ENCODE measurements around the gene CHID1.

Gene CHID1

DNA sequence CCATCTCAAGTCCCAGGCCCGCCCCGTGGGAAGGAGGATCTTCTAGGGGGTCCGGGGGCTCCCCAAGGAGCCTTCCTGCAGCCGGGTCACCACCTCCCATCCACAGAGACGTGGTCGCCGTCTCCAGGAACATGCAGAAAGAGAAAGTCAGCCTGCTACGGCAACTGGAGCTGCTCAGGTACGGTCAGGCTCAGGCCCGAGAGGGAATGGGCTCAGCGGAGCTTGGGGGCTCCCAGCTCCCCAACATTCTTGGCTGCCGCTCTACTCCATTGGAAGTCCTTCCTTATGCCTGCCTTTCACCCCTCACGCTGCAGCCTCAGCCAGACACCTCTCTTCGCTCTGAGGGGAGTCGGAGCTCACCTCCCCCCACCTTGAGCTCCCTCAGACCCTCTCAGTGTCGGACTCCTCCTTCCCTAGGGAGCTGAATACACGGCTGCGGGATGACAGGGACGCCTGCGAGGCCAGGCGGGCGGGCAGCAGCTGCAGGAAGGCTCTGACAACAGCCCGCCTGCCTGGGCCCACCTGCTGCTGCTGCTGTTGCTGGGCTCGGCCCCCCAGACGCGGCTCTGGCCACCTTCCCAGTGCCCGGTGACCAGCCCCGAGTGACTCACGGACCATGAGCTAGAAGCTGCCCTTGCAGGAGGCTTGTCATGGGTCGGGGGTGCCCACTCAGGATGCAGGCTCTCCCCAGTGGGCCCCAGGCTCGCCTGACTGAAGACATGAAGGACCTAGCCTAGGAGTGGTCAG, 79.3 kb downstream of the CHID1 start:
- DNase-seq: no peak

DNA sequence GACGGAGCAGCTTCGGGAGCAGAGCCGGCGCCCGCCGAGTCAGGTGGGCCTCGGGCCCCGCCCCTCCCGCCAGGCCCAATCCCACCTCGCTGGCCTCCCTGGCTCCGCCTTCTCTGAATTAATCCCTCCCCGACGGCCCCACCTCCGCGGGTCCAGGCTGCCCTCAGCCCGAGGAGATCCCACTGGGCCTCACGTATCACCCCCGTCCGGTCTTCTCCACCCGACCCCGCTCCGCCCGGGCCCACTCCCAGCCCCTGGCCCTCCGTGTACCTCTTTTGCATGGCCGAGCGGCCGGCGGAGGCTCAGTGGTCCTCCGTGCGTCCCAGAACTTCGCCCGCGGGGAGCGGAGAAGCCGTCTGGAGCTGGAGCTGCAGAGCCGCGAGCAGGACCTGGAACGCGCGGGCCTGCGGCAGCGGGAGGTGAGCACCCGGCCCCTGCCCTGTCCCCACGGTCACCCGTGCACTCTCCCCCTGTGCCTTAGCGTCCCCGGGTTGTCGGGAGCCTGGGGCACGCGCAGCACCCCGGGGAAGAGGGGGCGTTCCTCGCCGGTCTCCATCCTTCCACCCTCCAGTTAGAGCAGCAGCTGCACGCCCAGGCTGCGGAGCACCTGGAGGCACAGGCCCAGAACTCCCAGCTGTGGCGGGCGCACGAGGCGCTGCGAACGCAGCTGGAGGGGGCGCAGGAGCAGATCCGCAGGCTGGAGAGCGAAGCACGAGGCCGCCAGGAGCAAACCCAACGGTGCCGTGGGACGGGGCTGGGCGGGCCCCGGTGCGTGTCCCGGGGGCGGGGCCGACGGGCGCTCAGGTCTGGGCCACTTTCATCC, 80.1 kb downstream of the CHID1 start:
- DNase-seq: peak; percentile 67

DNA sequence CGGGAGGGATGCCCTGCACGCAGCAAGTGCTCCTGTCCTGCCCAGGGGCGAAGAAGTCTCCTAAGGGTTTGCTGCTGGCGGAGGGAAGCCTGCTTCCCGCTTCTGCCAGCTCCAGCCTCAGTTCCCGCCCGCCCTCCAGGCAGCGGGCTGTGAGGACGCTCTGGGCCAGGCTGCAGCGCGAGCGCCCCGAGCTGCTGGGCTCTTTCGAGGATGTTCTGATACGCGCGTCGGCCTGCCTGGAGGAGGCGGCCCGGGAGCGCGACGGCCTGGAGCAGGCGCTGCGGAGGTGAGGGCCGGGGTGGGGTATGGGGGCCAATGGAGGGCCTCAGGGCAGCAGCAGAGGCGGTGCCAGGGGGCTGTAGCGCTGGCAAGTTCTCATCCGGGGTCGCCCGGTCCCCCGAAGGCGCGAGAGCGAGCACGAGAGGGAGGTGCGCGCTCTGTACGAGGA, 80.7 kb downstream of the CHID1 start:
- DNase-seq: no peak

DNA sequence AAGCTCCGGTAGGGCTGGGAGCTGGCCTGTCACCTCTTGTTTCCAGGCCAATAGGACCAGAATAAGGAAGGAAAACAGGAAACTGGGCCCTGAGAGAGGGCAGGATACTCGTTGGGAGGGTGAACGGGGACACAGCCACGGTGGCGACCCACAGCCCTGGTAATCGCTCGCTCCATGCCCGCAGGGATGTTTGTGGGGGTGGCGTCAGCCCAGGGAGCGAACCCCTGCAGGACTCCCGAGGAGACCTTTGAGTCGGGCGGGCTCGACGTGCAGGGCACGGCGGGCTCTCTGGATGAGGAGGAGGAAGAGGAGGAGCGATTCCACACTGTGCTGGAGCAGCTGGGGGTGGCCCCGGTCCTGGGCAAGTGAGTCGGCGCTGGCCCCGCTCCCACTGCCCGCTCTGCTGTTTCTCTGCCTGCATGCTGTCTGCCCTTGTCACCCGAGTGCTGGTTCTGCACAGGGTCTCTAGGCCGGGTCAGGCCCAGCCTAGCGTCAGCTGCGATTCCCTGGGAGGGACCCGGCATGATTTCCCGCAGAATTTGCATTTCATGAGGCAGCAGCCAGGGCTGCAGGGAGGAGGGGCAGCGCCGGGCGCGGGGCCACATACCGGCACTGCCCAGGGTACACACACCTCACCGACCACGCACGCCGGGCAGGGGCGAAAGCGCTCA, 81.3 kb downstream of the CHID1 start:
- DNase-seq: no peak

DNA sequence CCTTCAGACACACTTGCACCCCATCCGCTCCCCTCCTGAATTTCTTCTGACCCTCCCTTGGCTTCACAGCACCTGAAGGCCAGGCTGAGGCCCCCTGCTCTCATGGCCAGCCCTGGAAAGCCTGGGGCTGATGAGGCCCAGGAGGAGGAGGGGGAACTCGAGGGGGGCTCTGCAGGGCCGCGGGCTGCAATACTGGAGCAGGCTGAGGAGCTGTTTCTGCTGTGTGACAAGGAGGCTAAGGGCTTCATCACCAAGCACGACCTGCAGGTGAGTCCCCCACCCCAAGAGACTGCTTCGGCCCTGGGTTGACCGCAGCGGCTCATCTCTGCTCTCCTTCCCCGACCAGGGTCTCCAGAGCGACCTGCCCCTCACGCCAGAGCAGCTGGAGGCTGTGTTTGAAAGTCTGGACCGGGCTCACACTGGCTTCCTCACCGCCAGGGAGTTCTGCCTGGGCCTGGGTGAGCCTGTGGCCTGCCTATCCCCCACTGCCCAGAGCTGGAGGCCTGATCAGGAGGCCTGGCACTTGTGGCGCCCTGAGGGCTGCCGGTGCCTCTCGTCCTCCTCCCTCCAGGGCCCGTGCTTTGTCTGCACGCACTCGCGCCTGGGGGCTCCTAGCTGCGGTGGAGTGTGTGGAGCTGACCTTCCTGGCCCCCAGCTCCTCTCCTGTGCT, 82.0 kb downstream of the CHID1 start:
- DNase-seq: no peak

DNA sequence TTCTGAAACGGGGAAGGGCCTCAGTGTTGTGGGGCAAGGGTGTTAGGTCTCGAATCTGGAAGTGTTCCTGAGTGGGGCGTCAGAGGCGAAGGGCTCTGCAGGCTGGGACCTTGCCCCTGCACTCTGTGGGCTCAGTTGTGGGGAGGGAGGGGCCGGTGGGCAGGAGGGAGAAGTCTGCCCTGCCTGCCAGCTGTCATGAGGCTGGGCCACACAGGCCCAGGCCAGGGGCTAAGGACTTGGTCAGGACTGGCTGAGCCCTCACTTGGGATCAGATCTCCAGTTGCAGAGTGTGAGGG, 82.8 kb downstream of the CHID1 start, which contains the start of gene CRACR2B:
Gene CRACR2B (plus strand): TSS at position 23 of the 296 bp plus-strand sequence. CDS start 689 bp downstream, outside the sequence.
- DNase-seq: no peak

DNA sequence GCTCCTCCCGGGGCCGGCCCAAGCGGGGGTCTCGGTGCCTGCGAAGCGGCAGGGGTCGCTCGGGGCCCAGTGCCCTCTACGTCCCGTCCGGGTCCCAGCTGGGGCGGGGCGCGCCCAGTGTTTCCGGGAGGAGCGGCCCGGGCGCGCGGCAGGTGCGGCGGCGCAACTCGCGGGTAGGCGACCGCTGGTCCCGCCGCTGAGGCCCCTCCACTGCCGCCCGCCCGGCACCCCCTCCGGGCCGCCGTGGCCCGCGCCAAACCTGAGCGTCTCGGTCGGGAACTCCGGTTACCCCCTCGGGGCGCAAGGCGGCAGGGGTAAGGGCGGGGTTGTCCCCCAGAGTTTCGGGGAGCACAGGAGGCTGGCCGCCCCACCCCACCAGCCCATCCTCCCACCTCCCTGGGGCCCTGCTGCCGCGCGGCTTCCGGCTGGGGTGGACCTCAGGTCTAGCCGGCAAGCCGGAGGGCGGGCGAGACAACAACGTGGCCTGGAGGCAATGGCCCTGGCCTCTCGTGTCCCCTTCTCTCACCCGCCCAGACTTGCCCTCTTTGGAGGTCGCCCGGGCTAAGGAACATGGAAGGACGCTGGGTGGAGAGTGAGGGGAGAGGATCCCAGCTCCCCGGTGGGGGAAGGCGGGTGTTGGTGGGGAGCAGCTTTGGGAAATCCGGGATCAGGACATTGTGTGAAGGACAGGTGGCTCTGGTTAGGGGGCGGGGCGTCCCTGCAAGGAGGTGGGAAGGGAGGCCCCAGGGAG, 83.3 kb downstream of the CHID1 start:
- no peak for DNase-seq

DNA sequence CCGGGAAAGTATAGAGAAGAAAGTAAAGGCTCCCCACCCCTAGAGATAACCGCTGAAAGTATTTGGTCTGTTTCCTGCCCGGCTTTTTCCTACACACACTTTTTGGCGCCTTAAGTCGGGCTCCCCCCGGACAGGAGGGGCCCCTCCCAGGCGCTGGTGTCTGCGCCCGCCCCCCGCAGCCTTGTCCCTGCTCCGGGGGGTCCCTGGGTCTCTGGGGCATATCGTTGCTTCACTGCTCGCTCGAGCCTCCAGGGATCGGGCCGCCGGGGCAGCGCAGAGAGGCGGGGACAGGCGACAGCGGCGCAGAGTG, 83.8 kb downstream of the CHID1 start:
- no peak for DNase-seq

DNA sequence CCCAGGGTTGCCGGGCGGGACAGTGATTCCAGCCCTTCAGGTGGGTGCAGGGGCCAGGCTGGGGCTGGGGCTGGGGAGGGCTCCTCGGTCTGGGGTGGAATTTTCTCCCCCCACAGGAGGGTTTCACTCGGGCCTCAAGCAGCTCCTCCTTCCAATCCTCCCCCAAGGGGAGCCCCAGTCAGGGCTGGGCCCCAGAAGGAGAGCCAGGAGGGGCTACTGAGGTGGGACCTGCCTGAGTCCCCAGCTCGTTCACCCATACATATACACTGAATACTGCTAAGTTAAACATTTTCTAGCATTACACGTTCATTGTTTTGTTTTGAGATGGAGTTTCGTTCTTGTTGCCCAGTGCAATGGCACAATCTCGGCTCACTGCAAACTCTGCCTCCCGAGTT, 84.4 kb downstream of the CHID1 start:
- DNase-seq: no peak

DNA sequence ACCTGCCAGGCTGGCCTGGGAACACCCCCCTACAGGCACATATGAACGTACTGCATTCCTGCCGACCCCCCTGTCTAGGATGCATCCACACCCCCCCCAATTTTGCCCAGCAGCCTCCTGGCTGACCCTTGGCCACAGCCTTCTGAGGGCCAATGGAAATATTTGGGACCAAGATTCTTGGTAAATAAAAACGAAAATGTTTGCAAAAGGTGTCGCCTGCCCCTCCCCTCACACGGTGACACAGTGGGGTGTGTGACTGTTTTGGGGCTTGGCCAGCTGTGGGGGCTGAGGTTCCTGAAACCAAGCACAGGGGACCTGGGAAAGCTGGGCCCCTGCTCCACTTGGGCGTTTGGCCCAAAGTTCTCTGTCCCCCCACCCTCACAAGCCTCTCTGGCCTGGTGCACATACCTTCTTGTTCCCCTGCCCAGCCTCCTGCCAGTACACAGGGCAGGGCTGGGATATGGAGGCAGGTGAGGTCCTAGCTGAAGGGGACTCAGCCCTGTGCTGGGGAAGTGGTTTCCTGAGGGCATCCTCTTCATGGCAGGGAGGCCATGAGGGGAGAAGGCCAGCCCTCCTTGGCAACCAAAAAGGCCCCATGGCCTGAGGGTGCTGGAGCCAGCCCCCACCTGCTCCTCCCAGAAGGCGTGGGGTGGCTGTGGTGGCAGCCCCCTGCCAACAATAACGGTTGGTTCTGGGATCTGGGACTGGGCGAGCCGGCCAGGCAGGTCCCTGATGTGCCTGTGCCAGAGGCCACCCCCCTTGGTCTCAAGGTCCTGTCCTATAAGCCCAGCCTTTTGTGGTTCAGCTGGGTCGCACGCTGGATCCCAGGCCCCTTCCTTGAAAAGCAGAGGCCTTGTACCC, 85.0 kb downstream of the CHID1 start:
- DNase-seq: no peak

DNA sequence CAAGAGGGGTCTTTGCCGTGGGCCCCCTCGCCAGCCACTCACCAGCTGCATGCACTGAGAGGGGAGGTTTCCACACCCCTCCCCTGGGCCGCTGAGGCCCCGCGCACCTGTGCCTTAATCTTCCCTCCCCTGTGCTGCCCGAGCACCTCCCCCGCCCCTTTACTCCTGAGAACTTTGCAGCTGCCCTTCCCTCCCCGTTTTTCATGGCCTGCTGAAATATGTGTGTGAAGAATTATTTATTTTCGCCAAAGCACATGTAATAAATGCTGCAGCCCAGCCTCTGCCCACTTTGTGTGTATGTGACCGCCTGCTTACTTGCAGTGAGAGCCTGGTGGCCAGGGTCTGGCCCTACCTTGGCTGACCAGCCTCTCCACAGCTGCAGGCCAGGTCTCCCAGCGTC, 85.7 kb downstream of the CHID1 start:
- no peak for DNase-seq

DNA sequence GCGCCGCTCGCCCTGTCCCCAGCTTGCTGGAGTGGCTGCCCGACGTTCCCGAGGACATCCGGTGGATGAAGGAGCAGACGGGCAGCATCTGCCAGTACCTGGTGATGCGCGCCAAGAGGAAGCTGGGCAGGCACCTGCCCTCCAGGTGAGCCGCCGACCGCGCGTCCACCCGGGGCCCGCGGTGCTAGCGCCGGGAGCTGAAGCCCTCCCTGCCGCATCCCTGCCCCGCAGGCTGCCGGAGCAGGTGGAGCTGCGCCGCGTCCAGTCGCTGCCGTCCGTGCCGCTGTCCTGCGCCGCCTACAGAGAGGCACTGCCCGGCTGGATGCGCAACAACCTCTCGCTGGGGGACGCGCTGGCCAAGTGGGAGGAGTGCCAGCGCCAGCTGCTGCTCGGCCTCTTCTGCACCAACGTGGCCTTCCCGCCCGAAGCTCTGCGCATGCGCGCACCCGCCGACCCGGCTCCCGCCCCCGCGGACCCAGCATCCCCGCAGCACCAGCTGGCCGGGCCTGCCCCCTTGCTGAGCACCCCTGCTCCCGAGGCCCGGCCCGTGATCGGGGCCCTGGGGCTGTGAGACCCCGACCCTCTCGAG, 86.2 kb downstream of the CHID1 start:
- DNase-seq: no peak

DNA sequence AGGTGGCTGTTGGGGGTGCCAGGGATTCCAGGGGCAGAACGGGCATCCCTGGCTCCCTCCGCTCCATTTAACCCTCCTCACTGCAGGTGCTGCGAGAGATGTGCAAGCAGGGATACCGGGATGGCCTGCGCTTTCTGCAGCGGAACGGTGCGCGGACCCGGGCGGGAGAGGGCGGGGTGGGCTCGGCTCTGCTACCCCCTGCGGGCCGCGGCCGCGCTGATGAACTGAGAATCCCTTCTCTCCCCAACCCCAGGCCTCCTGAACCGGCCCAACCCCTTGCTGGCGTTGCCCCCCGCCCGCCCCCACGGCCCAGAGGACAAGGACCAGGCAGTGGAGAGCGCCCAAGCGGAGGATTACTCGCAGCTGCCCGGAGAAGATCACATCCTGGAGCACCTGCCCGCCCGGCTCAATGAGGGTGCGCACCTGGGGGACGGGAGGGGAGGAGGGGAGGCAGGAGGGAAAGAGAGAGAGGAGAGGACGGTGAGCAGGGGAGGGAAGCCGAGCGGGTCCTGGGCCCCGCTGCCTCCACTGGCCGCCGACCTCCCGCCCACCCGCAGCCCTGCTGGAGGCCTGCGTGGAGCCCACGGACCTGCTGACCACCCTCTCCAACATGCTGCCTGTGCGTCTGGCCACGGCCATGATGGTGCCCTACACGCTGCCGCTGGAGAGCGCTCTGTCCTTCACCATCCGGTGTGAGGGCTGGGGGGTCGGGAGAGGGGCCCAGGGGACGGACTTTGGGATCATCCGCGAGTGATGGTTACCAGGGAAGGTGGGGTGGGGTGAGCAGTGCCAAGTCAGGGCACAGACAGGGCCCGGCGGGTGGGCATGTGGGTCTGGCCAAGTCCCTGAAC, 86.9 kb downstream of the CHID1 start:
- DNase-seq: no peak

DNA sequence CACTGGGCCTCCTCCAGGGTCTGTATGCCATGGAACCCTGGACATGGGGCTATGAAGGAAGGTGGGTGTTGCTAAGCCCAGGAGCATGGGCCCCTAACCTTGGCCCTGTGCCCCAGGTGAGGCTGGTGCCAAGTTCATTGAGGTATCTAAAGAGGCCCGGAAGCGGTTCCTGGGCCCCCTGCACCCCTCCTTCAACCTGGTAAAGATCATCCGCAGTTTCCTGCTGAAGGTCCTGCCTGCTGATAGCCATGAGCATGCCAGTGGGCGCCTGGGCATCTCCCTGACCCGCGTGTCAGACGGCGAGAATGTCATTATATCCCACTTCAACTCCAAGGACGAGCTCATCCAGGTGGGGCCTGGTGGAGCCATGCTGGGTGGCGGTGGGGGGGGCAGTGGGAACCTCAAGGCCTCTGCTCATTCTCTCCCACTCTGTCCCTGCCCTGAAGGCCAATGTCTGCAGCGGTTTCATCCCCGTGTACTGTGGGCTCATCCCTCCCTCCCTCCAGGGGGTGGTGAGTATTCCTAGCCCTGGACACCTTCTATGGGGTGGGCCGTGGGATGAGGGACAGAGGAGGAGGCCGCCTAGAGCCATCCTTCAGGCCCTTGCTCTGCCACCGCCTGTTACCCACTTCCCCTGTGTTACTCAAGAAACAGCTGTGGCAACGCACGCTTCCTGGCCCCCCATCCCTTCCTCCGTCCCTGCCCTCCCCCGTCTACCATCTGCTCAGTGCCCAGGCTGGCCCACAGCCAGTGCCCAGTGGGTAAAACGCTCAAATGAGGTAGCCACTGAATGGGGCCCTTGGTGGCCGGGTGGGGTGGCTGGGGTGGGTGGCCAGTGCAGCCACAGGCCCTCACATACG, 88.9 kb downstream of the CHID1 start:
- DNase-seq: no peak

DNA sequence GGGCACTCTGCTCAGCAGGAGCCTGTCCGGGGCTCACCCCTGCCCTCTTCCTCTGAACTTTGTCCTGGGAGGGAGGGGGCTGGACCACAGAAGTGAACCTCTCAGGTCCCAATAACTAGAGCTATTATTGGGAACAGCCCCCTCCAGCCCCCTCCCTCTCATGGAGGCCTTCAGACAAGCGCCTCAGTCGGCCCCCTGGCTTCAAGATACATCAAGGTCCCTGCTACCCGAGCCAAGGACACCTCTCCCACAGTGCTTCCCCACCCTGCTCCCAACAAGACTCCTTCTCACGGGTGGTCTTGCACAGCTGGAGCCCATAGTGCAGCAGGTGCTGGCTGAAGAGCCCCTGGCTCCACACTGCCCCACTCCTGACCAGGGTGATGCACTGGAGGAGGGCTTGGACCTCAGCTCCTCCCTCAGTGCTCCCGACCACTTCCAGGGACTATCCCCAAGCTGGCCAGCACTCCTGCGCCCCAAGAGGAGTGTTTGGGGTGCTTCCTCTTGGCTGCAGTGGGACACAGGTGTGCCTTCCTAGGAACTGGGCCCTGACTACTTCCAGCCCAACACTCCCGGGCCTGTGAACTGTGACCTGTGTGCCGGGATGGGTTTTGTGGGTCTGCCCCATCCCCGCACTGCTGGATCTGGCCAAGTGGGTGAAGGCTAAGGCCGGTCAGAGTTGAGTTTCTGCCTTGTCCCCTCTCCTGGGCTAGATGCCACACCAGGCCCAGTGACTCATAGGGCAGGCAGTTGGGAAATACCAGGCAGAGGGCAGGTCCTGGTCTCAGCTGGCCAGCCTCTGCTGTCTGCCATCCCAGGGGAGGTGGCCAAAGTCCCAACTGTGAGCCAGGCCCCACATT, 89.7 kb downstream of the CHID1 start:
- DNase-seq: no peak

DNA sequence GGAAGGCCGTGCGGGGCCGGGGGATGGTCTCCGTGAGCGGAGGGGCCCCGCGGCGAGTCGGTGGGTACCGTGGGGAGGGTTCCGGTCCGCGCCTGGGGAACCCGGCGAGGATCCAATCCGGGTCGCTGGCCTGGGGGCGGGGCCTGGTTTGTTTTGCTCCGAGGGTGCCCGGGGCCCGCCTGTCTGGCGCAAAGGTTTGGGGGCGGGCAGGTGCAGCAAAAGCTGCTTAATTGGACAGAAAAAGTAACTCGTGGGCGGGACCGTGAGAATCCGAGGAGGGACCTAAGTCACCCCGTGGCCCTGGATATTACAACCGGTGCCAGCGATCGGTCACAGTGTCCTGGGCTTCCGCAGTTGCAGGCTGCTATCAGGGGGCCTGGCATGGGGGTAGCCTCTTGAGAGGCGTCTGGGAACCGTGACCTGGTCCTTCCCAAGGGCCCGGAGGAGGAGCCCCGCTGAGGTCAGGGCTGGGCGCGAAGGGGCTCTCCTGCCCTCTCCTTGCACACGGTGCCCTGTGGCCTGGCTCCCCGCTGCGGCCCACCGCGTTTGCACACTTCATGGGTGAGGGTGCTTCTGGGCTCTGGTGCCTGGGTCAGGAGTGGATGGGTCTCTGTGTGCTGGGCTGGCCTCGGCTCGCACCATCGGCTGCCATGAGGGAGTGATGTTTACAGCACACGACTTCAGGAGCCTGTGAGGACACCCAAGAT, 90.5 kb downstream of the CHID1 start:
- DNase-seq: peak; percentile 98

DNA sequence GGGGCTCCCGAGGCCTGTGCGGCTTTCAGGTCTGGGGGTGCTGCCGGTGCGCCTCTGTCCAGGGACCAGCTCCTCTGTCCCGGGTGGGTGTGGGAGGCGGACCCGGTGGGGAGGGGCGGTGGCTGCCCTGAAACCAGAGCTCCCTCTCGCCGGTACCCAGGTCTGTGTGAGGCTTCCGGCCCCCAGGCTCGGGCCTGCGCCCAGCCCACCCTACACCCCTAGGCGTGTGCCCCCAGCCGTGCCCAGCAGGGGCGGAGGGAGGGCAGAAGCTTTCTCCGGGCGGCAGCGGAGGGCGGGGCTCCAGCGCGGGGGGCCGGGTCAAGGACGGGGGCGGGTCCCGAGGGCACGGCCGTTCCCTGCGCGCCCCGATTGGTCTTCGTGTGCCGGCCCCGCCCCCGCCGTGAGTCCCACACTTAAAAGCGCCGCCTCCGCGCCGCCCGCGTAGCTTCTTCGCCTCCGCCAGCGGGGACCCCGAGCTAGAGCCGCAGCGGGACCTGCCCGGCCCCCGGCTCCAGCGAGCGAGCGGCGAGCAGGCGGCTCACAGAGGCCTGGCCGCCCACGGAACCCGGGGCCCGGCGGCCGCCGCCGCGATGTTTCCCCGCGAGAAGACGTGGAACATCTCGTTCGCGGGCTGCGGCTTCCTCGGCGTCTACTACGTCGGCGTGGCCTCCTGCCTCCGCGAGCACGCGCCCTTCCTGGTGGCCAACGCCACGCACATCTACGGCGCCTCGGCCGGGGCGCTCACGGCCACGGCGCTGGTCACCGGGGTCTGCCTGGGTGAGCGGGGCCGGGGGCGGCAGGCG, 91.3 kb downstream of the CHID1 start:
- peak; percentile 94 for DNase-seq
